Prostate gland (tissue), 2 donors: ENCODE results near the gene LGMN.

ENCODE experiments used
- POLR2A ChIP-seq: fragments of 450-650 bp; IDR thresholded peaks from one replicate; pipeline ENCODE4 v1.6.1; 2016; ENCODE audit warnings: antibody characterized with exemption, mild to moderate bottlenecking
- POLR2AphosphoS5 ChIP-seq: sonication (generic); formaldehyde crosslinking; IDR thresholded peaks from one replicate; pipeline ENCODE4 v1.6.1; 2017; ENCODE audit warnings: antibody characterized with exemption
- TF ChIP-seq, protein P1 (sequence below), 4 experiments: fragments of 200-600 bp in 2 of 4; fragments of 450-650 bp in 2 of 4; sonication (generic) in 2 of 4; IDR thresholded peaks; 1 replicate in 3 of 4; 2 replicates in 1 of 4; pipeline ENCODE4 v1.5.1; 2016 to 2019; ENCODE audit warnings: antibody characterized with exemption in 4 of 4, mild to moderate bottlenecking in 2 of 4, moderate library complexity in 2 of 4

DNA sequence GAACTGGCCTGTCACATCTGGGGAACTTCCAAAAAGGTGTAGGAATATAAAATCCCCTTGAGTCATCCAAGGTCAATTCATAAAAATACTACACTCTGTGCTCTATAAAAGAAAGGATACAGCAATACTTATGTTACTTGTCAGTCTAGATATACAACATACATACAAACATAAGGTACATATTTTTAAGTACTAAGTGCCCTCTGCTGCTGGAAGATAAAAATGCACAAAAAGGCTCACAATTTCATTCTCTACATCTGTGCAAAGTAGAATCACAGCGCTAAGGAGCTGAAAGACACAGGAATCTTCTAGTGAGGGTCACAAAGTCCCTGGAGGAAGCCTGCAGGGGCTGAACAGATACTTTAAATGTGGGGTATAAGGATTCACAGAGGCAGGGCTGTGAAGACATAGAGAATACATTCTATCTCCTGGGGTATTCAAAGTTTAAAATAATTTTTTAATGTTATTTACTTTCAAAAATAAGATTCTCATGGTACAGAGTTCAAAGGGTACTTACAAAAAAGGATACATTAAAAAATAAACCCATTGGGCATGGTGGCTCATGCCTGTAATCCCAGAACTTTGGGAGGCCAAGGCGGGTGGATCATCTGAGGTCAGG is 35.5 kb upstream of the LGMN start:
- TF ChIP-seq, protein P1, sequence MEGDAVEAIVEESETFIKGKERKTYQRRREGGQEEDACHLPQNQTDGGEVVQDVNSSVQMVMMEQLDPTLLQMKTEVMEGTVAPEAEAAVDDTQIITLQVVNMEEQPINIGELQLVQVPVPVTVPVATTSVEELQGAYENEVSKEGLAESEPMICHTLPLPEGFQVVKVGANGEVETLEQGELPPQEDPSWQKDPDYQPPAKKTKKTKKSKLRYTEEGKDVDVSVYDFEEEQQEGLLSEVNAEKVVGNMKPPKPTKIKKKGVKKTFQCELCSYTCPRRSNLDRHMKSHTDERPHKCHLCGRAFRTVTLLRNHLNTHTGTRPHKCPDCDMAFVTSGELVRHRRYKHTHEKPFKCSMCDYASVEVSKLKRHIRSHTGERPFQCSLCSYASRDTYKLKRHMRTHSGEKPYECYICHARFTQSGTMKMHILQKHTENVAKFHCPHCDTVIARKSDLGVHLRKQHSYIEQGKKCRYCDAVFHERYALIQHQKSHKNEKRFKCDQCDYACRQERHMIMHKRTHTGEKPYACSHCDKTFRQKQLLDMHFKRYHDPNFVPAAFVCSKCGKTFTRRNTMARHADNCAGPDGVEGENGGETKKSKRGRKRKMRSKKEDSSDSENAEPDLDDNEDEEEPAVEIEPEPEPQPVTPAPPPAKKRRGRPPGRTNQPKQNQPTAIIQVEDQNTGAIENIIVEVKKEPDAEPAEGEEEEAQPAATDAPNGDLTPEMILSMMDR (IDR thresholded peaks at IDR 0.05) = peak in 3 of 4 experiments; percentile 76 to 86 (median 80)
- TF ChIP-seq POLR2AphosphoS5 (peak; percentile 76), POLR2A (no peak)
